ENCODE results near the gene RALGAPA1.

DNA sequence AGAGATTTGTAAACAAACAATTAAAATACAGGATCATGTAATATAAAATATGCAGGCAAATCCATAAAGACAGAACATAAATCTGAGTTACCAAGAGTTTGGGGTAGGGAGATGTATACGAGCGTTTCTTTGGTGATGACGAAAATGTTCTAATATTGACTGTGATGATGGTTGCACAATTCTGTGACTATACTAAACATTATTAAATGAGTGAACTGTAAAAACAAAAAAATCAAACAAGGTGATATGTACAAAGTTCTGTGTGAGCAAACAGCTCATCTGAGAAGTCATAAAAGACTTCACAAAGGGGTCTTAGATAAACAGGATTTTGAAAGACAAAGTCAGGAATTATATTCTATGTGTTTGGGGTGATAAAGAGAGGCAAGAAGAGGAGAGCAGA lies 147.2 kb downstream of the RALGAPA1 start:
- TF ChIP-seq, protein P1, sequence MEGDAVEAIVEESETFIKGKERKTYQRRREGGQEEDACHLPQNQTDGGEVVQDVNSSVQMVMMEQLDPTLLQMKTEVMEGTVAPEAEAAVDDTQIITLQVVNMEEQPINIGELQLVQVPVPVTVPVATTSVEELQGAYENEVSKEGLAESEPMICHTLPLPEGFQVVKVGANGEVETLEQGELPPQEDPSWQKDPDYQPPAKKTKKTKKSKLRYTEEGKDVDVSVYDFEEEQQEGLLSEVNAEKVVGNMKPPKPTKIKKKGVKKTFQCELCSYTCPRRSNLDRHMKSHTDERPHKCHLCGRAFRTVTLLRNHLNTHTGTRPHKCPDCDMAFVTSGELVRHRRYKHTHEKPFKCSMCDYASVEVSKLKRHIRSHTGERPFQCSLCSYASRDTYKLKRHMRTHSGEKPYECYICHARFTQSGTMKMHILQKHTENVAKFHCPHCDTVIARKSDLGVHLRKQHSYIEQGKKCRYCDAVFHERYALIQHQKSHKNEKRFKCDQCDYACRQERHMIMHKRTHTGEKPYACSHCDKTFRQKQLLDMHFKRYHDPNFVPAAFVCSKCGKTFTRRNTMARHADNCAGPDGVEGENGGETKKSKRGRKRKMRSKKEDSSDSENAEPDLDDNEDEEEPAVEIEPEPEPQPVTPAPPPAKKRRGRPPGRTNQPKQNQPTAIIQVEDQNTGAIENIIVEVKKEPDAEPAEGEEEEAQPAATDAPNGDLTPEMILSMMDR (IDR thresholded peaks at IDR 0.05), result no peak
- TF ChIP-seq POLR2A (IDR thresholded peaks at IDR 0.05) (no peak), EP300 (IDR thresholded peaks at IDR 0.05) (no peak), POLR2AphosphoS5 (IDR thresholded peaks at IDR 0.05) (no peak)

Measured in suprapubic skin (tissue), 4 donors.